Retinal pigment epithelial cell (primary cell): Measurements from ENCODE around the gene CXorf65.

Experiments
- DNase-seq: peaks from one replicate; pipeline ENCODE4 v3.0.0-alpha.2; 2010; ENCODE audit warnings: low read depth
- H3K4me3 ChIP-seq: 2 replicates; pipeline ENCODE4 v1.5.1; 2011; ENCODE audit warnings: mild to moderate bottlenecking, low read length, control low read depth, moderate library complexity
- CTCF ChIP-seq: conservative IDR thresholded peaks from 2 replicates; pipeline ENCODE4 v1.5.1; 2011; ENCODE audit warnings: low read depth, low read length, control low read depth, inconsistent platforms

Gene CXorf65

GRCh38 chrX:71143508-71143907, 37.0 kb upstream of the CXorf65 start:
- no peak for DNase-seq
- no peak overlapping the region for H3K4me3 ChIP-seq

GRCh38 chrX:71140440-71140839, 33.9 kb upstream of the CXorf65 start:
- DNase-seq = no peak
- H3K4me3 ChIP-seq = no peak overlapping the region
- no peak for TF ChIP-seq CTCF

More at GRCh38 chrX:71143508-71143907, 37.0 kb upstream of the CXorf65 start:
- TF ChIP-seq CTCF = no peak

- no peak overlapping the region for H3K4me3 ChIP-seq
- TF ChIP-seq CTCF = no peak
- no peak for DNase-seq
Observed at GRCh38 chrX:71131510-71131909, 25.0 kb upstream of the CXorf65 start.

GRCh38 chrX:71128915-71129765, 22.6 kb upstream of the CXorf65 start:
- peak; percentile 87 for TF ChIP-seq CTCF
- DNase-seq = no peak
- no peak overlapping the region for H3K4me3 ChIP-seq

GRCh38 chrX:71128166-71128833, 21.8 kb upstream of the CXorf65 start:
- TF ChIP-seq CTCF = no peak
- no peak overlapping the region for H3K4me3 ChIP-seq
- DNase-seq = no peak

- peak overlapping the region; percentile 68 for H3K4me3 ChIP-seq
- no peak for DNase-seq
- TF ChIP-seq CTCF = no peak
Observed at GRCh38 chrX:71118985-71119535, 12.5 kb upstream of the CXorf65 start.
